GM23248 (cell line): ENCODE data around the gene ELSPBP1. TPM values are rescaled to one million over a fixed set of nuclear protein-coding genes. Genes with fewer than 3 reads are reported as not detected.

Source experiments
- DNase-seq: peaks from one replicate; pipeline ENCODE4 v3.0.0-alpha.2; 2015
- H2AFZ ChIP-seq: fragments of 200-600 bp; sonication (generic); 2 replicates; pipeline ENCODE4 v1.6.1; 2016; ENCODE audit warnings: antibody characterized with exemption
- H3F3A ChIP-seq: fragments of 200-600 bp; sonication (generic); 2 replicates; pipeline ENCODE4 v1.6.1; 2016; ENCODE audit warnings: mild to moderate bottlenecking, antibody characterized with exemption, mixed run types; ENCODE audit not compliant: insufficient read depth
- H3K27ac ChIP-seq: fragments of 200-600 bp; sonication (generic); 2 replicates; pipeline ENCODE4 v1.5.1; 2016; ENCODE audit warnings: mild to moderate bottlenecking
- H3K27me3 ChIP-seq: fragments of 200-600 bp; sonication (generic); replicated peaks from 2 replicates; pipeline ENCODE4 v1.6.1; 2016; ENCODE audit warnings: mild to moderate bottlenecking; ENCODE audit not compliant: insufficient read depth
- H3K36me3 ChIP-seq: fragments of 200-600 bp; sonication (generic); 2 replicates; pipeline ENCODE4 v1.6.1; 2016; ENCODE audit warnings: low read depth, mild to moderate bottlenecking
- H3K4me1 ChIP-seq: fragments of 200-600 bp; sonication (generic); 2 replicates; pipeline ENCODE4 v1.6.1; 2016; ENCODE audit warnings: mild to moderate bottlenecking; ENCODE audit not compliant: insufficient read depth
- H3K4me2 ChIP-seq: fragments of 200-600 bp; sonication (generic); one replicate; pipeline ENCODE4 v1.6.1; 2016; ENCODE audit warnings: mild to moderate bottlenecking; ENCODE audit not compliant: unreplicated experiment
- H3K4me3 ChIP-seq: fragments of 200-600 bp; sonication (generic); 2 replicates; pipeline ENCODE4 v1.5.1; 2016; ENCODE audit warnings: mild to moderate bottlenecking
- H3K79me2 ChIP-seq: fragments of 200-600 bp; sonication (generic); 2 replicates; pipeline ENCODE4 v1.6.1; 2016; ENCODE audit warnings: mild to moderate bottlenecking; ENCODE audit not compliant: insufficient read depth
- H3K9ac ChIP-seq: fragments of 200-600 bp; sonication (generic); 2 replicates; pipeline ENCODE4 v1.6.1; 2016; ENCODE audit warnings: mild to moderate bottlenecking
- H3K9me2 ChIP-seq: fragments of 200-600 bp; sonication (generic); 2 replicates; pipeline ENCODE4 v1.6.1; 2016; ENCODE audit warnings: mixed run types, mild to moderate bottlenecking, moderate library complexity; ENCODE audit not compliant: insufficient read depth
- H3K9me3 ChIP-seq: fragments of 200-600 bp; sonication (generic); one replicate; pipeline ENCODE4 v1.6.1; 2017; ENCODE audit warnings: low read depth
- H4K20me1 ChIP-seq: fragments of 200-600 bp; sonication (generic); 2 replicates; pipeline ENCODE4 v1.6.0; 2016; ENCODE audit not compliant: insufficient read depth
- EZH2 ChIP-seq: fragments of 200-600 bp; sonication (generic); IDR thresholded peaks from 2 replicates; pipeline ENCODE4 v1.6.1; 2018; ENCODE audit warnings: antibody characterized with exemption, mild to moderate bottlenecking; ENCODE audit not compliant: insufficient read depth, poor library complexity, severe bottlenecking
- EZH2phosphoT487 ChIP-seq: fragments of 200-600 bp; sonication (generic); IDR thresholded peaks from 2 replicates; pipeline ENCODE4 v1.6.1; 2018; ENCODE audit warnings: antibody characterized with exemption, moderate library complexity, mild to moderate bottlenecking, low read depth; ENCODE audit not compliant: insufficient read depth
- WGBS, 2 experiments: methylation state at CpG; one replicate each; pipeline ENCODE4 v1.1.6; 2015 to 2017; ENCODE audit warnings: low lambda C conversion rate in 2 of 2, low coverage in 1 of 2; ENCODE audit errors: missing lambda C conversion rate in 2 of 2; 5-methylcytosine and 5-hydroxymethylcytosine counted together
- in situ Hi-C: fragments of 300-500 bp; cut with MboI; formaldehyde crosslinking; loops from 2 replicates; pipeline ENCODE4 v1.15.0; 2020
- polyA plus RNA-seq: library from polyadenylated mRNA; unstranded; fragments of >200 nt; fragmentation: Nextera tagmentation; extraction: Ambion mirVana; gene quantifications from 2 replicates; pipeline ENCODE4 v1.2.1, GENCODE V29; 2016
- total RNA-seq: library from RNA; depleted of rRNA; stranded (reverse); fragments of >200 nt; shearing (Covaris generic); gene quantifications from 2 replicates; pipeline ENCODE4 v1.2.3, GENCODE V29; 2014

ELSPBP1 gene
- total and polyA plus RNA-seq, 2 experiments from 2014 or later: not detected

GRCh38 chr19:47991191-47991808 is 3.1 kb upstream of the ELSPBP1 start:
- Histone ChIP-seq H3K27ac (no peak overlapping the region), H3K27me3 (peaks cover 36% of the 10 kb centered on the region), H3F3A (no peaks in the 10 kb centered on the region), H3K9ac (no peak overlapping the region), H3K9me3 (no peaks in the 10 kb centered on the region), H3K4me1 (no peaks in the 10 kb centered on the region), H3K36me3 (no peaks in the 10 kb centered on the region), H2AFZ (no peak overlapping the region), H3K4me2 (no peak overlapping the region), H3K79me2 (no peaks in the 10 kb centered on the region), H3K9me2 (no peaks in the 10 kb centered on the region), H4K20me1 (no peaks in the 10 kb centered on the region), H3K4me3 (no peak overlapping the region)
- WGBS, 2 experiments: 16 to 23% methylated on average over 10 of the region's 10 CpGs
- TF ChIP-seq EZH2phosphoT487 (no peak), EZH2 (no peak)
- DNase-seq: no peak
- in situ Hi-C loops: loop anchor here (25.0 kb wide), 1 partner anchor 104 kb away; the partner anchor contains the start of gene SULT2A1

- Histone ChIP-seq H3K27ac (no peak within 1 kb of the TSS), H4K20me1 (no peaks in the 10 kb centered on the region), H3K79me2 (no peaks in the 10 kb centered on the region), H3F3A (no peaks in the 10 kb centered on the region), H3K4me1 (no peaks in the 10 kb centered on the region), H3K4me2 (no peak within 1 kb of the TSS), H3K36me3 (no peaks in the 10 kb centered on the region), H3K9me3 (no peaks in the 10 kb centered on the region), H3K27me3 (peaks cover 37% of the 10 kb centered on the region), H3K4me3 (no peak within 1 kb of the TSS), H2AFZ (no peak within 1 kb of the TSS), H3K9ac (no peak within 1 kb of the TSS), H3K9me2 (no peaks in the 10 kb centered on the region)
- WGBS, 2 experiments: 18 to 21% methylated on average over 2 of the region's 2 CpGs
- TF ChIP-seq EZH2 (no peak), EZH2phosphoT487 (no peak)
- DNase-seq: no peak
- in situ Hi-C loops: loop anchor here (25.0 kb wide), 1 partner anchor 105 kb away; the partner anchor contains the start of gene SULT2A1
These were observed 2.4 kb upstream of the ELSPBP1 start, which contains the start of gene BSPH1 for GRCh38 chr19:47992070-47992469. Gene BSPH1, minus strand, starts transcription at chr19:47992170. Its CDS starts 89 bp downstream, at chr19:47992081.

GRCh38 chr19:47996230-47996727 is 1.8 kb downstream of the ELSPBP1 start:
- no peaks in the 10 kb centered on the region for H3K4me1 ChIP-seq
- in situ Hi-C loops: loop anchor here (25.0 kb wide), 1 partner anchor 109 kb away; the partner anchor contains the start of gene SULT2A1
- peaks cover 18% of the 10 kb centered on the region; the same call in 1 of the 2 replicates for H3K27me3 ChIP-seq
- H3K9me2 ChIP-seq: no peaks in the 10 kb centered on the region
- no peaks in the 10 kb centered on the region for H3K9me3 ChIP-seq
- no peak overlapping the region for H2AFZ ChIP-seq
- no peak overlapping the region for H3K4me3 ChIP-seq
- no peaks in the 10 kb centered on the region for H3K36me3 ChIP-seq
- DNase-seq: no peak
- no peak overlapping the region for H3K4me2 ChIP-seq
- 9% methylated on average over 1 of the region's 1 CpG for WGBS, 2 experiments
- no peak overlapping the region for H3K27ac ChIP-seq
- H3F3A ChIP-seq: no peaks in the 10 kb centered on the region
- no peak for TF ChIP-seq EZH2phosphoT487
- TF ChIP-seq EZH2: no peak
- no peaks in the 10 kb centered on the region for H3K79me2 ChIP-seq
- no peaks in the 10 kb centered on the region for H4K20me1 ChIP-seq
- no peak overlapping the region for H3K9ac ChIP-seq

- no peak overlapping the region for H3K27ac ChIP-seq
- in situ Hi-C loops: loop anchor here (25.0 kb wide), 1 partner anchor 111 kb away; the partner anchor contains the start of gene SULT2A1
- H3K4me1 ChIP-seq: no peaks in the 10 kb centered on the region
- H3K79me2 ChIP-seq: no peaks in the 10 kb centered on the region
- peaks cover 21% of the 10 kb centered on the region; the same call in 1 of the 2 replicates for H3K27me3 ChIP-seq
- H3K9ac ChIP-seq: no peak overlapping the region
- no peak overlapping the region for H3K4me3 ChIP-seq
- no peaks in the 10 kb centered on the region for H3K36me3 ChIP-seq
- no peaks in the 10 kb centered on the region for H3K9me2 ChIP-seq
- H2AFZ ChIP-seq: no peak overlapping the region
- no peaks in the 10 kb centered on the region for H3K9me3 ChIP-seq
- H3F3A ChIP-seq: no peaks in the 10 kb centered on the region
- no peaks in the 10 kb centered on the region for H4K20me1 ChIP-seq
- no peak overlapping the region for H3K4me2 ChIP-seq
- no peak for TF ChIP-seq EZH2phosphoT487
- no peak for TF ChIP-seq EZH2
- WGBS, 2 experiments: 77% methylated on average over 6 of the region's 6 CpGs
- DNase-seq: no peak
These were observed 4.4 kb downstream of the ELSPBP1 start for GRCh38 chr19:47998800-47999199.
